GM20431 (cell line): ENCODE results near the gene SPACA7.
"Not testable (repeated sequence)": the region's sequence is repeated elsewhere in the genome, so short reads cannot be mapped to it uniquely, and the experiment has no call there.

Source experiments
- in situ Hi-C: fragments of 300-500 bp; cut with MseI, MboI; formaldehyde crosslinking; loops from one replicate; pipeline ENCODE4 v1.15.0; 2020; ENCODE audit warnings: low sequenced_read_pairs; ENCODE audit not compliant: unreplicated experiment

SPACA7 gene

DNA sequence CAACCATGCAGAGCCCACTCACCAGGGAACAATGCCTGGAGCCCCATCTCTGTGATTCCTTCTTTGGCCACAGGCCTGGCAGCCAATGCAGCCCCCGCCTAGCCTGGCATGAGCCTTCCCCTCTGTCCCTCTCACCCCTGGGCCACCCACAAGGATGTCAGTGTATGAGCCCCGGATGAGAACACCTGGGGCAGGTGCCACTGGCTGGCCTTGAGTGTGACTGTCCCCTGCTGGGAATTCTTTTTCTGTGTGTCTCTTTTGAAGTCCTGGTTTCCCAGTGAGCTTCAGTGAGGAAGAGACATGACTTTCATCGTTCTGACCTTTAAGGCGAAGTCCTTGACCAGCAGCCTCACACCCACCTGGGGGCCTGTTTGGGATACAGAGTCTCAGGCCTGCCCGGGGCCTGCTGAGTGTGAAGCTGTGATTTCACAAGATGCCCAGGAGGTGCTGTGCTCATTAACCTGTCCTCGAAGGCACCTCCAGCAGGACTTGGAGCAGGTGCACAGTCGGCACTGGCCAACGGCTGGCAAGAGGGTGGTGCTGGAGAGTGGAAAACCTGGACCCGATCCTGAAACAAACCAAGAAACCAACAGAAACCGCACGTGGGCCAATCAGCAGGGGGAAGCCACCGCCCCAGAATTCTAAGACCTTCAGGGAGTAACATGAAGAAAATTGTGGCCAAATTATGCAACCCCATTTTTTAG, 27.4 kb upstream of the SPACA7 start:
- in situ Hi-C loops = no loop called here

- in situ Hi-C loops = no loop called here
Observed at GRCh38 chr13:112349681-112350080, 26.5 kb upstream of the SPACA7 start.

- in situ Hi-C loops = no loop called here
Observed at GRCh38 chr13:112350300-112350699, 25.9 kb upstream of the SPACA7 start.

DNA sequence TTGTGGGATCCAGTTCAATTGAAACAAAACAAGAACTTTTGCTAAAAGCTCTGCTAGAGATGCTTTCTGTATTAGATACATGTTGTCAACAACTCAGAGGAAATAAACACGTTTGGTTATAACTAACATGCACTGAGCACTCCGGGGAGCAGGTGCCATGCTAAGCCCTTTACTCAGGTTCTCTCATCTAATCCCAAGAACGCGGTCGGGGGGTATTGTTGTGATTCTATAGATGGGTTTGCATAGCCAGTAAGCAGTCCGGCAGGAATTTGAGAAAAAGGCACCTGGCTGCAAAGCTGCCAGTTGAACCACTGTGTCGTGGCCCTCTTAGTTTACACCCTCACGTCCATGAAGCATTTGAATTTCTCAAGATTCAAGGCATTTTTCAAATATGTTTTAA, 24.3 kb upstream of the SPACA7 start:
- in situ Hi-C loops = no loop called here

- in situ Hi-C loops = no loop called here
Observed at GRCh38 chr13:112353856-112354255, 22.3 kb upstream of the SPACA7 start.

DNA sequence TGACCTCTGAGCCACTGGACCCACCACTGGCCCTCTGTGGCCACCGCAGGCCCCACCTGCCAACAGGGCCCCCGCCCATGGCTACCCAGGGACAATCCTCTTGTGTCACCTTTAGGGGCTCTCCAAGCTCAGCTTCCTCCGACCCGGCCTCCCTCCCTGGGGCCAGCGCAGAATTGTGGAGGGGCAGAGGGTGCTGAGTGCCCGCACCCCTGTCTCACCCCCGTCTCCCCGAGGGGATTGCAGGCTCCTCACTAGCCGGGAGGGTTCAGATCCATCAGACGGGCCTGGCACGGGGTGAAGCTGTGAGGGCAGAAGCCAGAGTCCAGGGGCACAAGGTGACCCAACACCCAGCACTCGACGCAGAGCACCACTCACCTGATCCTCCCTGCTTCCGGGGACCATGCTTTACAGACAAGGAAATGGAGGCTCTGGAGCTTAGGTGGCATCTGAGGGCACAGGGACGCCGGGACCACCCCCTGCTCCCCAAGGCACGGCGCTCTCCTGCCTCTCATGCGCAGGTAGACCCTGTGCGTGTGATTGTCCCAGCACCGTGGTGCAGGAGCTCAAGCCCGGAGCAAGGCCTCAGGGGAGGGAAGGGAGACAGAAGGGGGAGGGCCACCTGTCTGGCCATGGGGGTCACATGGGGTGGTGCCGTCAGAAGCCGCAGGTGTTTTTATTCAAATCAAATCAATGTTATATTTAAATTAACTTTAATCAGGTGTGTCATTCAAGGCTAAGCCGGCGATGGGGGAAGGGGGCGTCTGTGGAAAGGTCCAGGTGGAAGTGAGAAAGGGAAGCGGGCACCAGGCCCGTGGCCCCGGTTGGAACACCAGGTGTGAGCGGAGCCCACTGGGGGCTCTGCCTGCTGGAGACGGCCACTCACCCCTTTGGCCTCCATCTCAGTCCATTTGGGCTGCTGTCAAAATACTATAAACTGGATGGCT, 21.6 kb upstream of the SPACA7 start:
- in situ Hi-C loops = no loop called here

GRCh38 chr13:112355274-112355838, 20.8 kb upstream of the SPACA7 start:
- in situ Hi-C loops = no loop called here

DNA sequence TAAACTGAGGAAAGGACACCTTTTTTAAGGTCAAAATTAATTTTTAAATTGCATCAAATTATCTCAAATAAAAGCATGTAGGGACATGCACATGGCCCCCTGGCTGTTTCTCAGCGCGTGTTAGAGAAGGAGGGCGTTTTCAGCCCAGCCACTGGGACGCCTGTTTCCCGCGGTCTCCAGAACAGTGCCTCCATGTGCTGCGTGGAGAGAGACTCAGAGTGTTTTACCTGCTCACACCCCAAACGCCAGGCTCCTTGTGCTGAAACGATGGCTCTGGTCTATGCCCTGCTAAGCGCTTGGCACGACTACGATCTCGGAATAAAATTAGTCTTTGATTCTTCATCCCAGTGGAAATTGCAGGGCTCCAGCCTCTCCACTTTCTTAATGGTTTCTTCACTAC, 20.0 kb upstream of the SPACA7 start:
- in situ Hi-C loops = no loop called here

DNA sequence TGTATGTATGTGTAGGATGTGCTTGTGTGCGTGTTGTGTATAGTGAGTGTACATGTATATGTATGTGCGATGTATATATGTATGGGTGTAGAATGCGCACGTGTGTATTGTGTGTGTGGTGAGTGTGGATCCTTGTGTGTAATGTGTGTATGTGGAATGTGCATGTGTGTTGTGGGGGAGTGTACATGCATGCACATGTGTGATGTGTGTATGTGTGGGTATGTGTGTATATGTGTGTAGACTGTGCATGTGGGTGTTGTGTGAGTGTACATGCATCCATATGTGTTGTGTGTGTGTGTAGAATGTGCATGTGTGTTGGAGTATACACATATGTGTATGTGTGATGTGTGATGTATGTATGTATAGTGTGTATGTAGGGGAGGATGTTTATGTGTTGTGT, 18.0 kb upstream of the SPACA7 start:
- in situ Hi-C loops = no loop called here

- in situ Hi-C loops = no loop called here
Observed at GRCh38 chr13:112362021-112362420, 14.1 kb upstream of the SPACA7 start.

DNA sequence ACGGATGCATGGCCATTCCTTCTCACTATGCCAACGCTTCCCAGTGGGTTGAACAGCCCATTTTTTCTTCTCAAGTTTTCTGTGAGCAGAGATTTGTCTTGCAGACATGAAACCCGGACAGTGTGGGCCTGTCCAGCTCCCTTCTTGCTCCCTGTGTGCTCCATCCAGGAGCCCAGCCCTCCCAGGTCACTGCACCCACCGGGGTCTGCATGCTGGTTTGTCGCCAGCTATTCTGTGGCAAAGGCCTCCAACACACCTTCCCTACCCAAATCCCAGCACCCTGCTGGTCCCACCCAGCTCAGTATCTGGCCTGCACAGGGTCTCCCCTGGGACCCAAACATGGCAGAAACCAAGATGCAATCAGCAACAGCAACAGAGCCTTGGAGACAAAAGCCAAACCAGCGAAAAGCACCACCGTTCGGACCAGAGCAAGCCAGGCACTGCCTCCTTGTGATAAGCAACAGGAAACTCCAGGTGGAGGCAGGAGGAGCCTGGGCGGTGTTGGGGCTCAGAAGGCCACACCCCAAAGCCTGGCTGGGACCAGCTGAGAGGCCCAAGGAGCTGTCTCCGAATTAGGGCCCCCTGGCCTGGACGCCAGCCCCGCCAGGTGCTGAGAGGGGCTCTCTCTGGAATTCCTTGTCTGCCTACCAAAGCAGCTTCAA, 12.2 kb upstream of the SPACA7 start:
- in situ Hi-C loops = no loop called here

DNA sequence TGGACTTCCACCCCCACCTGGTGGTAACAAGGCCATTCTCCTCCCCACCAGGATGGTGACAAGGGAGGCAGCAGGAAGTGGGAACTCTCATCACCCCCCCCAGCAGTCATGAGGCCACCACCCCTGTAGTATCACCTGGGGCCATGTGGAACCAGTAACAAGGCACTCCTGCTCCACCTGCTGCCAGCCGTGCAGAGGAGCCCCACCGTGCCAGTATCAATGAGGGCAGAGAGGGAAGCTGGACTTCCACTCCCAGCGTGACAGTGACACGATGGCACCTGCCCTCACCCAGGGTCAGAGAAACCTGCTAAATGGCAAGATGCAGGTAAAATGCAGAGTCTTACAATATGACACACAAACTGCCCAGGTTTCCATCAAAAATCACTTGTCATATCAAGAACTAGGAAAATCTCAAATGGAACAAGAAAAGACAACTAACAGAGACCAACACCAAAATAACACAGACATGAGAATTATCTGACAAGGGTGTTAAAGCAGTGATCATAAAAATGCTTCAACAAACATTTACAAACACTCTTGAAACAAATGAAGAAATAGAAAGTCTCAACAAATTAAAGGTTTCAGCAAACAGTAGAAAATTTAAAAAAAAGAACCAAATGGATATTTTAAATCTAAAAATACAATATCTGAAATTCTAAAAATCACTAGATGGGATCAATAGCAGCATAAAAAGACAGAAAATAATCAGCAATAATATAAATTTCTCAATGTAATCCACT, 9.1 kb upstream of the SPACA7 start:
- in situ Hi-C loops = no loop called here

GRCh38 chr13:112368883-112369282, 7.3 kb upstream of the SPACA7 start:
- in situ Hi-C loops = no loop called here

GRCh38 chr13:112370311-112370710, 5.8 kb upstream of the SPACA7 start:
- in situ Hi-C loops = no loop called here

DNA sequence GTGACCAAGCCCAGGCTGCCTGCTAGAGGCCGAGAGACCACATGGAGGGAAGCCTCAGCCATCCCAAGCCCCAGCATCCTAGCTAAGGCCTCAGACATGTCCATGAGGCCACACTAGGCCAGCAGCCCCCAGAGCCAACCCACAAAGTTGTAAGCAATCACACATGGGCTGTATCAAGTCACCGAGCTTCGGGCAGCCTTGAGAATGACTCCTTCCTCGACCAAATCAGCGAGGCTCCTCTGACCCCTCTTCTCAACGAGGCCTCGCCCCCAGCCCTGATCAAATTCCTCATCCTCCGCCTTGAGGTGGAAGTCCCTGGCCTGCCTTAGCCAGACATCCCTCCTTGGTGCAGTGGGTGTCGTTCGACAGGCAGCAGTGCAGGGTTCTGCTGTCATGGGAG, 1.9 kb upstream of the SPACA7 start:
- in situ Hi-C loops = no loop called here

GRCh38 chr13:112391746-112392145, 15.6 kb downstream of the SPACA7 start:
- in situ Hi-C loops = no loop called here

DNA sequence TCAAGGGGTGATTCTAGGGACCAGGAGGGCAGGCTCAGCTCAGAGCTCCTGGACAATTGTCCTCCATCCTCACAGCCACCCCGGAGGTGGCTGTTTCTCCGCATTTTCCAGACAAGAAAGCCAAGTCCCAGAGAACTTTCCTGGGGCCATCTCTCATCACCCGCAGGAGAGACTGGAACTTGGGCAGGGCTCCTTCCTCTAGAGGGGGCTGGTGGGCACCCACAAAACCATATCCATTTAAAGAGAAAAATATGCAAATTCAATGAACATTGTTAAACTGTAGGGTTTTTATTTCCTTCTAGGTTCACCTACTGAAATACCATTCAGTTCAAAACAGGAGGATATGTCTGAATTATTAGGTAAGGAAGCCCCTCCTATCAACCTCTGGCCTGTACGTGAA, 16.6 kb downstream of the SPACA7 start:
- in situ Hi-C loops = no loop called here

DNA sequence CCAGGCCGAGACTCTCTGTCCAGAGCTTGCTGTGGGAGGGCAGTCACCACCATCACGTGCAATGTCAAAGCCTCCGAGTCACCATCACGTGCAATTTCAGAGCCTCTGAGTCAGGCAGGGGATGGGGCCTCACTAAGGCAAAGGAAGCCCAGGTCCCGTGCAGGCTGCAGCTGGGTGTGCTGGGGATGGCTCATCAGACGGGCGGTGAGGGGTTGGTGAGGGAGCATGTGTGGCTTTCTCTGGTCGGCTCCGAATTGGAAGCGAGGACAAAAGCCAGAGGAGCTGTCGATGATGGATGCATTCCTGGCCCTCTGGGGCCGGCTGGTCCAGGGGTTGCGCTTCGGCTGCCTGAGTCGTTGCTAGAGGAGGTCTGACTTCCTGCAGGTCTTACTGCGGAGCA, 18.9 kb downstream of the SPACA7 start:
- in situ Hi-C loops = not testable (repeated sequence)

DNA sequence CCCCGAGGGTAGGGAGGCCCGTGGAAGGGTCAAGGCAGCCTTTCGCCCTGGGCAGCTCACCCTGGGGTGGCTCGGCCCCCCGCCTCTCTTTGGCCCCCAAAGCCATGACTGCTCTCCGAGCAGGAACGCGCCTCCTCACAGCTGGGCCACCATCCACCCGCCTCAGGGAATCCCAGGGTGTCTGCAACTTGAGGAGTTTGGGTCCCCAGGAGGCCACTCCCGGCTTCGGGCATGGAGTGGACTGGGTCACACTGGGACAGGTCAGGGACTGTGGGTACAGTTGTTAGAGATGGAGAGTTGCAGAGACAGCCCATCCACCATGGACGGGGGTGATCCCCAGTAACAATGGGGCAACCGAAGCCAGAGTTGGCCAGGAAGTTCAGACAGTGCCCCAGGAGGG, 19.8 kb downstream of the SPACA7 start:
- in situ Hi-C loops = not testable (repeated sequence)

DNA sequence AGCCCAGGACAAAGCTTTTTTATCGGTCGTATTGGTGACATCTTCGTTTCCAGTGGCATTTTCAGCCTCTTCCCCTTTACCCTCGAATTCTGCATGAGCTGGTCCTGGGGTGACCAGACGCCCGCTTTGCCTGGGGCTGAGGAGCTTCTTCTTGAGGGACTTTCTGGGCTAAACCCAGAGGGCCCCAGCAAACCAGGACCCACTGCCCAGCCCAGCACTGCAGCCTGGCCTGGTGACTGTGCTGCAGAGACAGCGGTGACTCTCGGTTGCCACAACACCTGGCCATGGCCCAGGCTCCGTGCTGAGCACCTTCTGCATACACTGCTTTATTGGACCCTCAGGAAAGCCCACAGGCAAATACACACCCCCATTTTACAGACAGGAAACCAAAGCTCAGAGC, 21.0 kb downstream of the SPACA7 start:
- in situ Hi-C loops = no loop called here
